ENCODE data around the gene ADGRV1.

The ADGRV1 gene

DNA sequence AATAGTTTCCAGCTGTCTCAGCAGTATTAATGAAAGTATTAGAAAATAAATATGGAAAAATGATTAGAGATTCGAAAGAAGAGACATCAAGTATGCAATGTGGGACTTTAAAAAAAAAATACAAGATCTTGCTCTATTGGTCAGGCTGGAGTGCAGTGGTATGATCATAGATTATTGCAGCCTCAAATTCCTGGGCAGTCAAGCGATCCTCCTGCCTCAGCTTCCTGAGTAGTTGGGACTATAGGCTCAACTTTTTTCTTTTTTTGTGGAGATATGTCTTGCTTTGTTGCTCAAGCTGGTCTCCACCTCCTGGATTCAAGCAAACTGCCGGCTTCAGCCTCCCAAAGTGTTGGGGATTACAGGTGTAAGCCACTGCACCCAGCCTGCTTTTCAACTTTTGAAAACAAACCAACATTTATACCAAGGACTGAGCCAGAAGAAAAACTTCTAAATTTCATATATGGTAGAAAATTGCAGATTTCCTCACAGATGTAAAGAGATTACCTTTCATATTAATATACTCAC, 323.1 kb downstream of the ADGRV1 start:
- TF ChIP-seq, protein P1, sequence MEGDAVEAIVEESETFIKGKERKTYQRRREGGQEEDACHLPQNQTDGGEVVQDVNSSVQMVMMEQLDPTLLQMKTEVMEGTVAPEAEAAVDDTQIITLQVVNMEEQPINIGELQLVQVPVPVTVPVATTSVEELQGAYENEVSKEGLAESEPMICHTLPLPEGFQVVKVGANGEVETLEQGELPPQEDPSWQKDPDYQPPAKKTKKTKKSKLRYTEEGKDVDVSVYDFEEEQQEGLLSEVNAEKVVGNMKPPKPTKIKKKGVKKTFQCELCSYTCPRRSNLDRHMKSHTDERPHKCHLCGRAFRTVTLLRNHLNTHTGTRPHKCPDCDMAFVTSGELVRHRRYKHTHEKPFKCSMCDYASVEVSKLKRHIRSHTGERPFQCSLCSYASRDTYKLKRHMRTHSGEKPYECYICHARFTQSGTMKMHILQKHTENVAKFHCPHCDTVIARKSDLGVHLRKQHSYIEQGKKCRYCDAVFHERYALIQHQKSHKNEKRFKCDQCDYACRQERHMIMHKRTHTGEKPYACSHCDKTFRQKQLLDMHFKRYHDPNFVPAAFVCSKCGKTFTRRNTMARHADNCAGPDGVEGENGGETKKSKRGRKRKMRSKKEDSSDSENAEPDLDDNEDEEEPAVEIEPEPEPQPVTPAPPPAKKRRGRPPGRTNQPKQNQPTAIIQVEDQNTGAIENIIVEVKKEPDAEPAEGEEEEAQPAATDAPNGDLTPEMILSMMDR (IDR thresholded peaks at IDR 0.05; ENCODE audit: insufficient read depth, low read length, poor library complexity, severe bottlenecking): no peak
- Histone ChIP-seq H3K36me3 (ENCODE audit: control insufficient read depth, insufficient read depth, low read length) (no peaks in the 10 kb centered on the region), H3K27me3 (replicated peaks; ENCODE audit: control insufficient read depth, insufficient read depth, low read length) (no peaks in the 10 kb centered on the region), H3K4me3 (replicated peaks; ENCODE audit: low read depth, low read length) (no peak overlapping the region)
- no peak for DNase-seq (ENCODE audit: extremely low read depth, insufficient read length)

DNA sequence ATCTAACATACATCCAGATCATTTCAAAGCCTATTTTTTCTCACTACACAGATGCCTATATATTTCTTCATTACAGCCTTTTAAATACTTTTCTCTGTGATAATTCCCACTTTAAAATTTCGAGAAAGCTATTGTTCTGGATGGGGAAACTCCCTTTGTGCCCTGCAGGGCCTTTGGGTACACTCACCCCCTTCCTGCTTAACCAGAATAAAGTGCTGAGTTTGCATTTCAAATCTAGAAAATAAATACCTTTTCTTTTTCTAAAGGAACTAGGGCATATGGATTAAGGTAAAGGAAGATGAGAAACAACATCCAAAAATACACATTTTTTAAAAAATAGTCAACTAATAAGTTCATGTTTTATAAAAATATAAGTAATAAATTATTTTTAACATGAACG, 323.9 kb downstream of the ADGRV1 start:
- TF ChIP-seq, protein P1 (IDR thresholded peaks at IDR 0.05; ENCODE audit: insufficient read depth, low read length, poor library complexity, severe bottlenecking): no peak
- no peaks in the 10 kb centered on the region for H3K27me3 ChIP-seq (replicated peaks; ENCODE audit: control insufficient read depth, insufficient read depth, low read length)
- no peak for DNase-seq (ENCODE audit: extremely low read depth, insufficient read length)

DNA sequence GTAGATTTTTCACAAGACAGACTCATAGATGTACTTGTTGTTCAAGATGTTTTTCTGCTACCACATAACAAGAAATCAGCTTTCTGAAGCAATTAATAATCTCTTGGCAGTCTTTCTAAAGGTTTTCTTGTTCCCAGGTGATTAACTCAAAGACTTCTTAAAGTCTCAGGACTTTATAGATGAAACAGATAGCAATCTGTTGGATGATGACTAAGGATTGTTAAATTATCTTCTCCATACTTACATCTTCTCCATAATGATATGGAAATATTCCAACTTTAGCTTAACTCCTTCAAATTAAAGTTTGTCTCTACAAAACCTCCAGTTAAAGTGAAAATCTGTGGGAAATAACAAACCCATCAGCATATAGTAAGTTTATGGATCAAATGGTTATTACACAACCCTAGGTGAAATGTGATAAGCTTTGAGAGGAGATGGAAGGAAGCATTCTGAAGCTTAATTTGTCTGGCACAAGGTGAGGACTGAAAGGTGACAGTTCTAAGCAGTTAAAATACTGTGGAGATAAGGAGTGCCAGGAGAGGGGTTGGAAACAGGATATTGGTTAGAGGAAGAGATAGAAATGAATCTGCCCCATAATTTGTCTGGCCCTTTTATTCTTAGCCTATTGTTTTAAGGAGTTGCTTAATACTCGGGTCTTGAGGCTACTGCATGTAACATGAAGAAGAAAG, 326.7 kb downstream of the ADGRV1 start:
- TF ChIP-seq, protein P1 (IDR thresholded peaks at IDR 0.05; ENCODE audit: insufficient read depth, low read length, poor library complexity, severe bottlenecking): no peak
- DNase-seq (ENCODE audit: extremely low read depth, insufficient read length): no peak
- no peak overlapping the region for H3K4me3 ChIP-seq (replicated peaks; ENCODE audit: low read depth, low read length)
- no peaks in the 10 kb centered on the region for H3K36me3 ChIP-seq (ENCODE audit: control insufficient read depth, insufficient read depth, low read length)
- no peaks in the 10 kb centered on the region for H3K27me3 ChIP-seq (replicated peaks; ENCODE audit: control insufficient read depth, insufficient read depth, low read length)

More for the DNA sequence above, 323.9 kb downstream of the ADGRV1 start:
- Histone ChIP-seq H3K4me3 (replicated peaks; ENCODE audit: low read depth, low read length) (no peak overlapping the region), H3K36me3 (ENCODE audit: control insufficient read depth, insufficient read depth, low read length) (no peaks in the 10 kb centered on the region)

DNA sequence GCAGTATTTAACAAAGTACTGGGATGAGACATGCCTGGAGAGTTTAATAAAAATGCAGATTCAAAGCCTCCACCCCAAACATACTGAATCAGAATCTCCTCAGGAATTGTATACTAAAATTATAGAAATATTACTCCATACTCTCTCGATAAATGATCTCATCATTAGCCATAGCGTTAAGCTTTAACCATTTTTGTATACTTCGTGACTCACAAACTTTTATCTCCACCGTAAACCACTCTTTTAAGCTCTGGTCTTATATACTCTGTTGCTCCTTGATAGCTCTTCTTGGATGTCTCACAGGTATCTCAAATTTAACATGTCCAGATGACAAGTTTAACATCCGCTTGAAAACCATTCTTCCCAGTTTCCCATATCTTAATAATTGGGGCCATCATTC, 327.8 kb downstream of the ADGRV1 start:
- TF ChIP-seq, protein P1 (IDR thresholded peaks at IDR 0.05; ENCODE audit: insufficient read depth, low read length, poor library complexity, severe bottlenecking): no peak
- no peak for DNase-seq (ENCODE audit: extremely low read depth, insufficient read length)
- Histone ChIP-seq H3K27me3 (replicated peaks; ENCODE audit: control insufficient read depth, insufficient read depth, low read length) (no peaks in the 10 kb centered on the region), H3K4me3 (replicated peaks; ENCODE audit: low read depth, low read length) (no peak overlapping the region), H3K36me3 (ENCODE audit: control insufficient read depth, insufficient read depth, low read length) (no peaks in the 10 kb centered on the region)

GRCh38 chr5:90888511-90889324, 330.1 kb downstream of the ADGRV1 start:
- Histone ChIP-seq H3K27me3 (replicated peaks; ENCODE audit: control insufficient read depth, insufficient read depth, low read length) (no peaks in the 10 kb centered on the region; the same call in 1 of the 2 replicates), H3K36me3 (ENCODE audit: control insufficient read depth, insufficient read depth, low read length) (no peaks in the 10 kb centered on the region), H3K4me3 (replicated peaks; ENCODE audit: low read depth, low read length) (no peak overlapping the region)
- TF ChIP-seq, protein P1 (IDR thresholded peaks at IDR 0.05; ENCODE audit: insufficient read depth, low read length, poor library complexity, severe bottlenecking): no peak
- DNase-seq (ENCODE audit: extremely low read depth, insufficient read length): no peak

Data from GM06990 (cell line).